A673 (cell line): ENCODE data around the gene MCRIP1. TPM values are rescaled to one million over a fixed set of nuclear protein-coding genes. Genes with fewer than 3 reads are reported as not detected.

Source experiments
- Bru-seq: library from RNA; stranded (reverse); fragments of 400-500 nt; gene quantifications from one replicate; lab custom pipeline; 2021; lab: Mats Ljungman, UMichigan
- BruChase-seq, 2 experiments: library from RNA; stranded (reverse); fragments of 400-500 nt; gene quantifications; one replicate each; lab custom pipeline; 2021; lab: Mats Ljungman, UMichigan
- BruUV-seq: library from RNA; stranded (reverse); fragments of 400-500 nt; replicated peaks from 2 replicates; lab custom pipeline; 2021; lab: Mats Ljungman, UMichigan
- CTCF ChIA-PET: fragments of 300-600 bp; sonication (Branson Sonifier 250); formaldehyde crosslinking; loops from one replicate; lab custom pipeline; 2022; ENCODE audit warnings: antibody characterized with exemption; lab: Charles Lee
- POLR2A ChIA-PET: fragments of 300-600 bp; sonication (Branson Sonifier 250); formaldehyde crosslinking; loops from one replicate; lab custom pipeline; 2022; ENCODE audit warnings: antibody characterized with exemption; ENCODE audit not compliant: low non-redundant PET; lab: Charles Lee
- DNase-seq: peaks from one replicate; pipeline ENCODE4 v3.0.0-alpha.2; 2015; ENCODE audit warnings: low spot score
- H3K27ac ChIP-seq: fragments of 200-600 bp; sonication (generic); 2 replicates; pipeline ENCODE4 v1.5.1; 2016; ENCODE audit warnings: mixed run types, low read depth, mild to moderate bottlenecking, mixed read lengths, antibody characterized with exemption, low read length; ENCODE audit not compliant: poor library complexity, severe bottlenecking
- H3K27me3 ChIP-seq: fragments of 200-600 bp; sonication (generic); replicated peaks from 2 replicates; pipeline ENCODE4 v1.6.1; 2017; ENCODE audit warnings: mixed run types, low read depth, mild to moderate bottlenecking, mixed read lengths, antibody characterized with exemption, low read length; ENCODE audit not compliant: insufficient read depth, poor library complexity
- H3K36me3 ChIP-seq: fragments of 200-600 bp; sonication (generic); 2 replicates; pipeline ENCODE4 v1.6.1; 2016; ENCODE audit warnings: mixed run types, mild to moderate bottlenecking, mixed read lengths, antibody characterized with exemption, low read length; ENCODE audit not compliant: insufficient read depth, poor library complexity, severe bottlenecking
- H3K4me1 ChIP-seq: fragments of 200-600 bp; sonication (generic); 2 replicates; pipeline ENCODE4 v1.6.1; 2017; ENCODE audit warnings: mixed run types, mild to moderate bottlenecking, mixed read lengths, antibody characterized with exemption, low read length; ENCODE audit not compliant: insufficient read depth, poor library complexity, severe bottlenecking
- H3K4me3 ChIP-seq: fragments of 200-600 bp; sonication (generic); 2 replicates; pipeline ENCODE4 v1.5.1; 2016; ENCODE audit warnings: low read depth, mixed run types, mild to moderate bottlenecking, mixed read lengths, low read length; ENCODE audit not compliant: poor library complexity, severe bottlenecking
- H3K9me3 ChIP-seq: fragments of 200-600 bp; sonication (generic); 2 replicates; pipeline ENCODE4 v1.6.1; 2016; ENCODE audit warnings: mixed run types, low read depth, mild to moderate bottlenecking, mixed read lengths, antibody characterized with exemption, low read length; ENCODE audit not compliant: poor library complexity, severe bottlenecking
- EZH2 ChIP-seq: fragments of 200-600 bp; sonication (generic); IDR thresholded peaks from 2 replicates; pipeline ENCODE4 v1.6.1; 2017; ENCODE audit warnings: borderline replicate concordance, low read depth, mild to moderate bottlenecking, mixed read lengths, antibody characterized with exemption, low read length; ENCODE audit not compliant: poor library complexity, severe bottlenecking
- intact Hi-C: fragments of 100-400 bp; cut with micrococcal nuclease; formaldehyde crosslinking; loops from one replicate; pipeline ENCODE4 v1.10.0; 2022; ENCODE audit not compliant: unreplicated experiment
- long read RNA-seq: library from polyadenylated mRNA; stranded (forward); transcript quantifications from one replicate; pipeline ENCODE4 v2.0.0, GENCODE V29; 2022
- total RNA-seq: library from RNA; stranded (reverse); gene quantifications from 2 replicates; pipeline ENCODE4 v1.2.3, GENCODE V29; 2021
- TF ChIP-seq, protein P1 (sequence below): fragments of 300-800, 200-600 bp; sonication (generic); conservative IDR thresholded peaks from 2 replicates; pipeline ENCODE4 v1.5.1; 2017; ENCODE audit warnings: low read depth, mild to moderate bottlenecking, antibody characterized with exemption, low read length, moderate library complexity, mixed read lengths

MCRIP1 gene, protein sequence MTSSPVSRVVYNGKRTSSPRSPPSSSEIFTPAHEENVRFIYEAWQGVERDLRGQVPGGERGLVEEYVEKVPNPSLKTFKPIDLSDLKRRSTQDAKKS
- 126 and 130 TPM in 2 replicates for total RNA-seq
- Bru-seq, nascent RNA = percentile 57 among the genes with signal in this experiment
- BruChase-seq, experiment 1, labeled RNA remaining after a 2-hour chase = percentile 71 among the genes with signal in this experiment
- BruChase-seq, experiment 2, labeled RNA remaining after a 6-hour chase = percentile 81 among the genes with signal in this experiment
- long read RNA-seq, transcript MCRIP1-201 (5 exons, 1,209 nt) = major isoform, 176 of 247 reads
- long read RNA-seq, transcript MCRIP1-203 (6 exons, 925 nt) = minor isoform, 11 of 247 reads
- long read RNA-seq, transcript MCRIP1-207 (4 exons, 2,775 nt) = minor isoform, 21 of 247 reads
- long read RNA-seq, transcript MCRIP1-206 (4 exons, 1,123 nt) = minor isoform, 8 of 247 reads
- long read RNA-seq, partial matches to known transcripts = 3 of 247 reads
- long read RNA-seq, other reads (novel, unspliced or antisense) = 20 of 247 reads

DNA sequence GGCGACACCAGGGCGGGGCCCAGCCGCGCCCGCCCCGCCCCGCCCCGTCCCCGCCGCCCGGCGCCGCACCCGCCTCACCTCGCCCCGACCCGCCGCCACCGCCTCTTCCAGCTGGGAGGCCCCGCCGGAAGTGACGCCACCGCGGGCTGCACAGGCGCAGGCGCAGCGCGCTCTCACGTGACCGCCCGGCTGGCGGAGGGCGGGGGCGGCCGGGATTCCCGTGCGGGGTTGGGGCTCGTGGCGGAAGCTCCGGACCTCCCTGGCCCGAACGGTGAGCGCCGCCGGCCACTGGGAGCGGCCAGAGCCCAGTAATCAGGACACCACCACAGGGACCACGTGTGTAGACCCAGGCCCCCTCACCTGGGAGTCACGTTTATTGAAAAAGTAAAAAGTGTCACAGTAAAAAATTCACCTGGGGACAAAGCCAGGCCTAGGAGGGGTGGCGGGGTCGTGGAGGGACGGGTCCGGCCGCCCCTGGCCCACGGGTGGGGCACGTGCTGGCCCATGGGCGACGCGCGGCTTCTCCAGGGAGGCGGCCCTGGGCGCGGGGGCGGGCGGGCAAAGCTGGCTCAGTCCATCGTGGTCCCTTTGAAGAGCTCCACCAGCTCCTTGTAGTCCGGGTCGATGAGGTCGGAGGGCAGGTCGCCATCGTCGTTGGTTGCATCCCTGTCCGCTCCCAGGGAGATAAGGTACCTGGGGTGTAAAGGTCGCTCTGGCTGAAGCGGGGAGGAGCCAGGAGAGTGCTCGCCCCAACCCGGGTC, at the start of gene MCRIP1:
MCRIP1 (minus strand) TSS at position 132 of the 761 bp plus-strand sequence. CDS start 8,785 bp downstream, outside the sequence.
- TSS peak; percentile 84 for BruUV-seq
- intact Hi-C loops = no loop called here
- Histone ChIP-seq H3K4me1 (peaks cover 9% of the 10 kb centered on the region), H3K36me3 (no peaks in the 10 kb centered on the region), H3K4me3 (peak within 1 kb of the TSS; percentile 86), H3K27ac (peak within 1 kb of the TSS; percentile 98), H3K27me3 (no peaks in the 10 kb centered on the region), H3K9me3 (no peaks in the 10 kb centered on the region)
- ChIA-PET CTCF (no interaction called here), POLR2A (interaction anchor here (0.6 kb wide), 1 partner anchor 528 kb away, joined by 4 read pairs; no protein-coding TSS in a partner anchor)
- TF ChIP-seq, protein P1, sequence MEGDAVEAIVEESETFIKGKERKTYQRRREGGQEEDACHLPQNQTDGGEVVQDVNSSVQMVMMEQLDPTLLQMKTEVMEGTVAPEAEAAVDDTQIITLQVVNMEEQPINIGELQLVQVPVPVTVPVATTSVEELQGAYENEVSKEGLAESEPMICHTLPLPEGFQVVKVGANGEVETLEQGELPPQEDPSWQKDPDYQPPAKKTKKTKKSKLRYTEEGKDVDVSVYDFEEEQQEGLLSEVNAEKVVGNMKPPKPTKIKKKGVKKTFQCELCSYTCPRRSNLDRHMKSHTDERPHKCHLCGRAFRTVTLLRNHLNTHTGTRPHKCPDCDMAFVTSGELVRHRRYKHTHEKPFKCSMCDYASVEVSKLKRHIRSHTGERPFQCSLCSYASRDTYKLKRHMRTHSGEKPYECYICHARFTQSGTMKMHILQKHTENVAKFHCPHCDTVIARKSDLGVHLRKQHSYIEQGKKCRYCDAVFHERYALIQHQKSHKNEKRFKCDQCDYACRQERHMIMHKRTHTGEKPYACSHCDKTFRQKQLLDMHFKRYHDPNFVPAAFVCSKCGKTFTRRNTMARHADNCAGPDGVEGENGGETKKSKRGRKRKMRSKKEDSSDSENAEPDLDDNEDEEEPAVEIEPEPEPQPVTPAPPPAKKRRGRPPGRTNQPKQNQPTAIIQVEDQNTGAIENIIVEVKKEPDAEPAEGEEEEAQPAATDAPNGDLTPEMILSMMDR = no peak
- no peak for TF ChIP-seq EZH2
- DNase-seq = peak; percentile 97

DNA sequence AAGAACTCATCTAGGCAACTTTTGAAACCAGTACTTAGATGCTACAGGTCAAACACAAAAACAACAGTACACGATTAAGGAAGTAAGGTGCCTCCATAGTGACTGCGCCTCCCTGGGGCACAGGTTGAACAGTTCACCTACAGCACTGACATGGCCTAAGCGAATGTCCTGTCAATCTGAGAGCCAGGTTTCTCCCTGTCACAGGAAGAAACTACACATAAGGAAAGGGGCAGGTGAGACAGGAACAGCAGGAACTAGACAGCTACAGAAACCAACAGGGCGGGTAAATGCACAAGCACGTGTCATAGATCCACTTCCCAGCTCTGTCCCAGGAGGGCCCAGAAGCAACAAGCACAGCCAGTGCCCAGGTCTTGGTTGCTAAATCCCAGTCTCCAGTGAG, 46.0 kb upstream of the MCRIP1 start:
- H3K4me3 ChIP-seq = no peak overlapping the region
- H3K36me3 ChIP-seq = peaks cover 46% of the 10 kb centered on the region
- no TSS peak for BruUV-seq
- POLR2A ChIA-PET = interaction anchor here (0.5 kb wide), 1 partner anchor 17 kb away, joined by 4 read pairs; no protein-coding TSS in a partner anchor
- no peak for TF ChIP-seq EZH2
- TF ChIP-seq, protein P1 = no peak
- no peak overlapping the region for H3K27ac ChIP-seq
- no peaks in the 10 kb centered on the region for H3K9me3 ChIP-seq
- no peak for DNase-seq
- no peaks in the 10 kb centered on the region for H3K27me3 ChIP-seq
- intact Hi-C loops = no loop called here
- H3K4me1 ChIP-seq = no peaks in the 10 kb centered on the region
- CTCF ChIA-PET = no interaction called here

DNA sequence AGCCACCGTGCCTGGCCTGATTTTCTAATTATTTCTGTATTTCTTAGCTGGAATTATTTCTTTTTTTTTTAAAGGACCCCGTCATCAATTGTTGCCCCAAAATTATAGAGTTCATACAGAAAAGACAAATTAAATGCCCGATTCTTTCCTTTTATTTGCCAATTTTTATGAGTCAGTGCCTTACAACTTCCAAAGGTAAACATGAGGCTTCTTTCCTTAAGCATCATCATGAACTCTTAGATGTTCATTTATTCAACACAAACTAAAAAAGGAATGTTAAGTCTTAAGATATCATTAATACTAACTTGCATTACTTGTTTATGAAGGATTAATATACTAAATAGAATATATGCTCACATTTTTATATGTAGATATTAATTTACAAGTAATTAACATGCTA, 45.2 kb upstream of the MCRIP1 start:
- Histone ChIP-seq H3K4me3 (no peak overlapping the region), H3K4me1 (no peaks in the 10 kb centered on the region), H3K27ac (no peak overlapping the region), H3K9me3 (no peaks in the 10 kb centered on the region), H3K27me3 (no peaks in the 10 kb centered on the region), H3K36me3 (peaks cover 40% of the 10 kb centered on the region)
- BruUV-seq = no TSS peak
- DNase-seq = no peak
- intact Hi-C loops = no loop called here
- no peak for TF ChIP-seq EZH2
- TF ChIP-seq, protein P1 = no peak
- CTCF ChIA-PET = no interaction called here
- POLR2A ChIA-PET = no interaction called here
